Nasal cavity respiratory epithelium epithelial cell of viscerocranial mucosa (primary cell): ENCODE measurements around the gene GAN. TPM values are rescaled to one million over a fixed set of nuclear protein-coding genes. Genes with fewer than 3 reads are reported as not detected.

Source experiments
- total RNA-seq: library from RNA; depleted of rRNA; stranded (reverse); fragments of >200 nt; gene quantifications from 2 replicates; pipeline ENCODE4 v1.2.3, GENCODE V29; 2014

Gene GAN
- total RNA-seq: 25.3 and 26.3 TPM in 2 replicates

GRCh38 chr16:81314603-81315270 lies at the start of gene GAN:
GAN (plus strand) TSS chr16:81314962; CDS start chr16:81315114, 152 bp downstream.

Other genes starting within 250 kb of the GAN start
- 0.34 and 0.50 TPM in 2 replicates for gene C16orf46, start 237.7 kb upstream of the GAN start, total RNA-seq
- gene GCSH, start 218.6 kb upstream of the GAN start, total RNA-seq: 20.2 TPM in 2 replicates
- not detected in 2 replicates for gene BCO1, start 76.3 kb upstream of the GAN start, total RNA-seq
- gene CMIP, start 129.8 kb downstream of the GAN start, total RNA-seq: 14.4 and 74.0 TPM in 2 replicates